HFFc6 (cell line): ENCODE results near the gene ZNF513. TPM values are rescaled to one million over a fixed set of nuclear protein-coding genes. Genes with fewer than 3 reads are reported as not detected.

Experiments
- DNase-seq: peaks from one replicate; pipeline ENCODE4 v3.0.0-alpha.2; 2018
- H3K27ac Mint-ChIP-seq: 2 replicates; pipeline ENCODE4 v1.8.0; 2020; ENCODE audit warnings: mild to moderate bottlenecking, mixed read lengths
- H3K27me3 Mint-ChIP-seq: 2 replicates; pipeline ENCODE4 v1.8.0; 2021; ENCODE audit warnings: mild to moderate bottlenecking, moderate library complexity, mixed read lengths; ENCODE audit not compliant: insufficient read depth
- H3K36me3 Mint-ChIP-seq: 2 replicates; pipeline ENCODE4 v1.8.0; 2021; ENCODE audit warnings: low read depth, mixed read lengths
- H3K4me1 Mint-ChIP-seq: 2 replicates; pipeline ENCODE4 v1.8.0; 2020; ENCODE audit warnings: low read depth, mixed read lengths
- H3K4me3 Mint-ChIP-seq: 2 replicates; pipeline ENCODE4 v1.8.0; 2020; ENCODE audit warnings: mild to moderate bottlenecking, moderate library complexity, mixed read lengths
- H3K9me3 Mint-ChIP-seq: 2 replicates; pipeline ENCODE4 v1.8.0; 2020; ENCODE audit warnings: mild to moderate bottlenecking, mixed read lengths
- CTCF ChIP-seq: fragments of 200-600 bp; sonication (generic); IDR thresholded peaks from 2 replicates; pipeline ENCODE4 v1.5.0; 2021; ENCODE audit warnings: antibody characterized with exemption, mild to moderate bottlenecking
- total RNA-seq, 6 experiments: library from RNA; stranded (reverse); fragmentation: NEBNext Ultra II Directional; extraction: Animal tissue kit (Norgen Biotek cat#: 25700); gene quantifications; 2 replicates in 1 of 6; 3 replicates in 5 of 6; pipeline ENCODE4 v1.2.3, GENCODE V29; 2021

The ZNF513 gene
- total RNA-seq, 6 experiments from 2014 or later, result 11.9 to 15.3 (median 12.8) TPM

GRCh38 chr2:27422958-27423357 lies 42.4 kb upstream of the ZNF513 start:
- no peak for TF ChIP-seq CTCF
- 0 out of 2 replicates have a peak, but pooled peaks cover 3% of the 10 kb centered on the region for H3K27me3 Mint-ChIP-seq
- no peak overlapping the region for H3K27ac Mint-ChIP-seq

GRCh38 chr2:27421660-27422250 lies 41.2 kb upstream of the ZNF513 start:
- no peak overlapping the region for H3K4me3 Mint-ChIP-seq
- no peaks in the 10 kb centered on the region for H3K36me3 Mint-ChIP-seq
- H3K4me1 Mint-ChIP-seq, result no peaks in the 10 kb centered on the region
- no peak for TF ChIP-seq CTCF
- no peak overlapping the region for H3K27ac Mint-ChIP-seq
- no peaks in the 10 kb centered on the region for H3K9me3 Mint-ChIP-seq
- H3K27me3 Mint-ChIP-seq, result 0 out of 2 replicates have a peak, but pooled peaks cover 3% of the 10 kb centered on the region
- DNase-seq, result no peak

More at GRCh38 chr2:27422958-27423357, 42.4 kb upstream of the ZNF513 start:
- peaks cover 6% of the 10 kb centered on the region for H3K4me1 Mint-ChIP-seq
- no peaks in the 10 kb centered on the region for H3K36me3 Mint-ChIP-seq
- no peak for DNase-seq
- H3K9me3 Mint-ChIP-seq, result no peaks in the 10 kb centered on the region
- no peak overlapping the region for H3K4me3 Mint-ChIP-seq

DNA sequence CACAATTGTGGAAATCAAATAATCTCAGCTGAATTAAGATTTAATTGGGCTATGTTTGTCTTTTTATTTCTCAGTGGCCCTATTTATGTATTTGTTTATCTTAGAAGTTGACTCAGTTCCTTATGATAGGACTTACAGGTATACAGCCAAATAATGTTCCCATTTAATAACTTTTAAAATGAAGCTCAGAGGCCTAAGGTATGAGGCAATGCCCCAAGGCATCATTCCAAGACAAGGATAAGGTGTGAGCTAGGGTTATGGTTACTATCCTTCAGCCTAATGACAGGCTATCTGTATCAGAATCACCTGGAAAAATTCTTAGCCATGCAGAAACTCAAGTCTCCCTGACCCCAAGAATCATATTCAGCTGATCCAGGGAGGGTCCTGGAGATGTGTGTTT lies 40.5 kb upstream of the ZNF513 start:
- Mint-ChIP-seq H3K4me3 (no peak overlapping the region), H3K27me3 (0 out of 2 replicates have a peak, but pooled peaks cover 3% of the 10 kb centered on the region), H3K27ac (no peak overlapping the region), H3K4me1 (no peaks in the 10 kb centered on the region), H3K36me3 (no peaks in the 10 kb centered on the region), H3K9me3 (no peaks in the 10 kb centered on the region)
- no peak for DNase-seq
- TF ChIP-seq CTCF, result no peak

- TF ChIP-seq CTCF, result no peak
- no peak overlapping the region for H3K27ac Mint-ChIP-seq
- H3K36me3 Mint-ChIP-seq, result no peaks in the 10 kb centered on the region
- no peaks in the 10 kb centered on the region for H3K4me1 Mint-ChIP-seq
- no peak for DNase-seq
- H3K27me3 Mint-ChIP-seq, result no peaks in the 10 kb centered on the region; the same call in 1 of the 2 replicates
- H3K9me3 Mint-ChIP-seq, result no peaks in the 10 kb centered on the region; the same call in 1 of the 2 replicates
- H3K4me3 Mint-ChIP-seq, result no peak overlapping the region
Observed at GRCh38 chr2:27416151-27416550, 35.6 kb upstream of the ZNF513 start.

GRCh38 chr2:27412419-27413152 lies 32.1 kb upstream of the ZNF513 start:
- Mint-ChIP-seq H3K9me3 (peaks cover 4% of the 10 kb centered on the region), H3K4me1 (peaks cover 16% of the 10 kb centered on the region), H3K4me3 (no peak overlapping the region), H3K36me3 (peaks cover 5% of the 10 kb centered on the region), H3K27ac (no peak overlapping the region), H3K27me3 (no peaks in the 10 kb centered on the region; the same call in 1 of the 2 replicates)
- no peak for DNase-seq
- TF ChIP-seq CTCF, result no peak
